ENCODE measurements around the gene EMP3. TPM values are rescaled to one million over a fixed set of nuclear protein-coding genes. Genes with fewer than 3 reads are reported as not detected.

Gene EMP3
- total and polyA plus RNA-seq, 2 of the 4 experiments (the other 2 are of a cell fraction) = 147 to 632 TPM

GRCh38 chr19:48310227-48310626 lies 15.1 kb upstream of the EMP3 start:
- no peak overlapping the region for H3K9ac ChIP-seq (ENCODE audit: low read depth, low read length)
- H3K27ac ChIP-seq (ENCODE audit: insufficient read depth, low read length) = no peak overlapping the region
- in situ Hi-C loops (cut with MboI; ENCODE audit: low sequenced_read_pairs) (no loop called here), intact Hi-C loops (cut with micrococcal nuclease) (no loop called here), dilution Hi-C loops (cut with HindIII; ENCODE audit: low sequenced_read_pairs, unreplicated experiment) (no loop called here)
- H4K91ac ChIP-seq (ENCODE audit: insufficient read depth, low read depth, low read length) = no peak overlapping the region
- peaks cover 3% of the 10 kb centered on the region; the same call in 1 of the 2 replicates for H3K27me3 ChIP-seq (ENCODE audit: control insufficient read depth, insufficient read depth, low read length)
- H3K36me3 ChIP-seq (ENCODE audit: control insufficient read depth, insufficient read depth, low read length) = no peaks in the 10 kb centered on the region
- no peak overlapping the region for H4K5ac ChIP-seq (ENCODE audit: low read depth, low read length)
- H3K4me2 ChIP-seq (ENCODE audit: low read depth, low read length) = no peak overlapping the region
- no TSS peak for BruUV-seq (replicated peaks)
- peak; percentile 65 for ATAC-seq (ENCODE audit: low read depth)
- H2AK5ac ChIP-seq (ENCODE audit: low read depth, low read length) = no peak overlapping the region
- no peak overlapping the region for H2BK5ac ChIP-seq (ENCODE audit: low read depth, low read length, poor library complexity, severe bottlenecking)
- H2BK120ac ChIP-seq (ENCODE audit: low read depth, low read length) = no peak overlapping the region
- H3K79me1 ChIP-seq (ENCODE audit: low read depth in 1 of 2, low read length in 2 of 2) = no peaks in the 10 kb centered on the region
- H2BK15ac ChIP-seq (ENCODE audit: low read depth, low read length) = no peak overlapping the region
- no peak overlapping the region for H3K23ac ChIP-seq (ENCODE audit: low read depth, low read length)
- H3K4ac ChIP-seq (ENCODE audit: low read depth, low read length) = no peak overlapping the region
- no peak overlapping the region for H3K4me3 ChIP-seq (ENCODE audit: insufficient read depth, low read depth, low read length)
- no peak overlapping the region for H3K18ac ChIP-seq (ENCODE audit: low read depth, low read length)
- TF ChIP-seq CHD1 (IDR thresholded peaks at IDR 0.05; ENCODE audit: low read depth, low read length) (no peak), POLR2A (IDR thresholded peaks at IDR 0.05; ENCODE audit: low read depth, low read length) (no peak), MAFK (IDR thresholded peaks at IDR 0.05; ENCODE audit: low read depth, low read length) (no peak), CEBPB (IDR thresholded peaks at IDR 0.05; ENCODE audit: low read depth, low read length) (no peak), NFE2L2 (IDR thresholded peaks at IDR 0.05; ENCODE audit: low read depth, low read length) (no peak), SMC3 (IDR thresholded peaks at IDR 0.05; ENCODE audit: low read depth, low read length) (no peak), RFX5 (IDR thresholded peaks at IDR 0.05; ENCODE audit: low read depth, low read length) (no peak), MXI1 (IDR thresholded peaks at IDR 0.05; ENCODE audit: borderline replicate concordance, low read depth, low read length) (no peak), MAZ (IDR thresholded peaks at IDR 0.05; ENCODE audit: borderline replicate concordance, low read depth, low read length) (no peak), ELK1 (IDR thresholded peaks at IDR 0.05; ENCODE audit: borderline replicate concordance, low read depth, low read length) (no peak), CTCF (conservative IDR thresholded peaks at IDR 0.05; ENCODE audit: low read depth, low read length) (no peak), USF2 (IDR thresholded peaks at IDR 0.05; ENCODE audit: low read depth, low read length) (no peak), FOS (IDR thresholded peaks at IDR 0.05; ENCODE audit: low read depth, low read length) (no peak), BHLHE40 (IDR thresholded peaks at IDR 0.05; ENCODE audit: low read depth, low read length) (no peak), RCOR1 (IDR thresholded peaks at IDR 0.05; ENCODE audit: insufficient replicate concordance, low read length) (no peak), RAD21 (IDR thresholded peaks at IDR 0.05; ENCODE audit: low read length) (no peak)
- no peaks in the 10 kb centered on the region; the same call in 1 of the 2 replicates for H3K9me1 ChIP-seq (ENCODE audit: insufficient read depth, low read length)
- no peak overlapping the region for H3K56ac ChIP-seq (ENCODE audit: extremely low read depth, insufficient read depth, low read length)
- WGBS, 2 experiments (ENCODE audit: extremely low coverage in 2 of 2, insufficient read length in 1 of 2) = 32% methylated on average over 3 of the region's 7 CpGs; no CpG with 5 or more reads in 1 of the 2 experiments
- DNase-seq = no peak
- no peak overlapping the region for H2AFZ ChIP-seq (replicated peaks; ENCODE audit: low read length, poor library complexity)
- H3K4me1 ChIP-seq (ENCODE audit: control insufficient read depth, insufficient read depth, low read length) = peaks cover 2% of the 10 kb centered on the region
- CTCF ChIA-PET = interaction anchor here (0.6 kb wide), 1 partner anchor 39 kb away, joined by 4 read pairs; no protein-coding TSS in a partner anchor
- POLR2A ChIA-PET (ENCODE audit: unreplicated experiment) = no interaction called here
- H4K8ac ChIP-seq (ENCODE audit: low read depth in 2 of 2, low read length in 2 of 2) = no peak overlapping the region
- H3K9me3 ChIP-seq (ENCODE audit: control insufficient read depth, insufficient read depth, low read length) = no peaks in the 10 kb centered on the region
- H4K20me1 ChIP-seq (ENCODE audit: insufficient read depth, low read length) = no peaks in the 10 kb centered on the region
- H2BK20ac ChIP-seq (ENCODE audit: low read depth, low read length) = no peak overlapping the region
- no peak overlapping the region for H2AK9ac ChIP-seq (replicated peaks; ENCODE audit: low read depth, low read length, poor library complexity)
- no peak overlapping the region for H3K14ac ChIP-seq (replicated peaks; ENCODE audit: low read depth, low read length)

Data from IMR-90 (cell line).